Naive thymus-derived CD4-positive, alpha-beta T cell (primary cell): Measurements from ENCODE around the gene NPHP4. TPM values are rescaled to one million over a fixed set of nuclear protein-coding genes. Genes with fewer than 3 reads are reported as not detected.

ENCODE experiments used
- ATAC-seq: fragments of 150-1000 bp; cut with Tn5 transposase; 2 replicates; pipeline ENCODE4 v1.10.0; 2021; ENCODE audit warnings: mild to moderate bottlenecking, moderate library complexity
- CTCF ChIA-PET: fragments of 350-600 bp; sonication (Branson Sonifier 250); formaldehyde crosslinking; loops from one replicate; lab custom pipeline; 2021; ENCODE audit warnings: antibody characterized with exemption; lab: Charles Lee
- POLR2A ChIA-PET: fragments of 350-600 bp; sonication (Branson Sonifier 250); formaldehyde crosslinking; loops from one replicate; lab custom pipeline; 2021; ENCODE audit warnings: antibody characterized with exemption, inconsistent platforms; lab: Charles Lee
- DNase-seq, 9 donors: peaks; one replicate each; pipeline versions ENCODE4 v3.0.0 to v3.0.0-alpha.2; 2020 to 2022; ENCODE audit warnings: mixed read lengths in 1 of 9
- H3K27ac ChIP-seq: one replicate; pipeline ENCODE4 v1.7.0; 2013; ENCODE audit warnings: mild to moderate bottlenecking, low read depth, low read length, moderate library complexity
- H3K27me3 ChIP-seq, 2 donors: one replicate each; pipeline ENCODE4 v1.7.0; 2013; ENCODE audit warnings: low read length in 2 of 2, mild to moderate bottlenecking in 2 of 2, moderate library complexity in 2 of 2; ENCODE audit not compliant: control insufficient read depth in 2 of 2, insufficient read depth in 2 of 2
- H3K36me3 ChIP-seq, 3 experiments: 1 replicate in 2 of 3; 2 replicates in 1 of 3; pipeline ENCODE4 v1.7.0; 2013; ENCODE audit warnings: low read length in 3 of 3, mild to moderate bottlenecking in 3 of 3, moderate library complexity in 1 of 3; ENCODE audit not compliant: insufficient read depth in 3 of 3, control insufficient read depth in 2 of 3
- H3K4me1 ChIP-seq, 2 donors: one replicate each; pipeline ENCODE4 v1.7.0; 2013; ENCODE audit warnings: low read length in 2 of 2, mild to moderate bottlenecking in 2 of 2, moderate library complexity in 1 of 2; ENCODE audit not compliant: control insufficient read depth in 2 of 2, insufficient read depth in 2 of 2
- H3K4me3 ChIP-seq: 2 replicates; pipeline ENCODE4 v1.7.0; 2013; ENCODE audit warnings: mild to moderate bottlenecking, low read length
- H3K9me3 ChIP-seq, 3 experiments: 1 replicate in 2 of 3; 2 replicates in 1 of 3; pipeline ENCODE4 v1.7.0; 2013; ENCODE audit warnings: low read length in 3 of 3; ENCODE audit not compliant: control insufficient read depth in 2 of 3
- H3K27ac Mint-ChIP-seq, 9 donors: one replicate each; pipeline ENCODE4 v1.8.0; 2020 to 2022; ENCODE audit warnings: mixed read lengths in 9 of 9, mild to moderate bottlenecking in 8 of 9, moderate library complexity in 5 of 9, inconsistent platforms in 2 of 9
- H3K27me3 Mint-ChIP-seq, 5 donors: one replicate each; pipeline ENCODE4 v1.8.0; 2021 to 2022; ENCODE audit warnings: mixed read lengths in 5 of 5, mild to moderate bottlenecking in 1 of 5
- H3K36me3 Mint-ChIP-seq, 5 donors: one replicate each; pipeline ENCODE4 v1.8.0; 2020 to 2022; ENCODE audit warnings: mixed read lengths in 5 of 5, mild to moderate bottlenecking in 3 of 5, inconsistent platforms in 1 of 5
- H3K4me1 Mint-ChIP-seq, 7 donors: one replicate each; pipeline ENCODE4 v1.8.0; 2020 to 2022; ENCODE audit warnings: mixed read lengths in 7 of 7, mild to moderate bottlenecking in 3 of 7, inconsistent platforms in 1 of 7
- H3K4me3 Mint-ChIP-seq, 10 donors: one replicate each; pipeline ENCODE4 v1.8.0; 2020 to 2022; ENCODE audit warnings: mild to moderate bottlenecking in 10 of 10, mixed read lengths in 10 of 10, moderate library complexity in 6 of 10, inconsistent platforms in 2 of 10
- H3K9me3 Mint-ChIP-seq, 11 donors: one replicate each; pipeline ENCODE4 v1.8.0; 2020 to 2022; ENCODE audit warnings: mixed read lengths in 11 of 11, mild to moderate bottlenecking in 4 of 11, inconsistent platforms in 1 of 11, moderate library complexity in 1 of 11
- intact Hi-C, 2 donors: fragments of 100-400 bp; cut with micrococcal nuclease; formaldehyde crosslinking; loops; one replicate each; pipeline ENCODE4 v1.15.1; 2023
- polyA plus RNA-seq, 2 donors: library from polyadenylated mRNA; unstranded; fragments of 300-500 nt; fragmentation: Illumina TruSeq; gene quantifications; one replicate each; pipeline ENCODE4 v1.2.3, GENCODE V29; 2021
- total RNA-seq, 6 experiments: library from RNA in 5 of 6; stranded (reverse) in 5 of 6; gene quantifications; 1 replicate in 5 of 6; 2 replicates in 1 of 6; pipeline ENCODE4 v1.2.3 and lab custom pipeline; 2021 to 2026

NPHP4 gene
- total and polyA plus RNA-seq, 7 experiments from 2014 or later, result 0.40 to 20.6 (median 9.2) TPM

GRCh38 chr1:5978452-5978851, 13.8 kb downstream of the NPHP4 start:
- no peaks in the 10 kb centered on the region for H3K27me3 Mint-ChIP-seq

GRCh38 chr1:5977494-5978444, 14.5 kb downstream of the NPHP4 start:
- ChIA-PET POLR2A (no interaction called here), CTCF (no interaction called here)
- intact Hi-C loops, result loop anchor here in 1 of 2 donors (10.0 kb wide), 1 partner anchor 47 kb away; no protein-coding TSS in a partner anchor
- Mint-ChIP-seq H3K27ac (peak overlapping the region in 7 of 9 donors; percentile 15 to 91 (median 78)), H3K9me3 (peaks cover 0 to 4% (median 0%) of the 10 kb centered on the region in 11 donors), H3K36me3 (peaks cover 0 to 16% (median 4%) of the 10 kb centered on the region in 5 donors), H3K4me3 (peak overlapping the region in 4 of 10 donors; percentile 20 to 69 (median 50)), H3K27me3 (no peaks in the 10 kb centered on the region), H3K4me1 (peaks cover 0 to 40% (median 17%) of the 10 kb centered on the region in 7 donors)
- H3K36me3 ChIP-seq, result peaks cover 0 to 5% (median 0%) of the 10 kb centered on the region in 3 experiments
- peaks cover 0 to 5% of the 10 kb centered on the region in 2 donors for H3K4me1 ChIP-seq
- no peaks in the 10 kb centered on the region for H3K9me3 ChIP-seq
- no peaks in the 10 kb centered on the region for H3K27me3 ChIP-seq
- H3K27ac ChIP-seq, result no peak overlapping the region
- no peak for ATAC-seq
- H3K4me3 ChIP-seq, result no peak overlapping the region
- peak in 1 of 9 donors; percentile 3 for DNase-seq

More at GRCh38 chr1:5978452-5978851, 13.8 kb downstream of the NPHP4 start:
- H3K9me3 Mint-ChIP-seq, result peaks cover 0 to 4% (median 0%) of the 10 kb centered on the region in 11 donors
- ChIA-PET CTCF (no interaction called here), POLR2A (no interaction called here)
- DNase-seq, result no peak
- H3K36me3 Mint-ChIP-seq, result peaks cover 0 to 18% (median 4%) of the 10 kb centered on the region in 5 donors
- H3K4me1 Mint-ChIP-seq, result peaks cover 0 to 40% (median 17%) of the 10 kb centered on the region in 7 donors
- no peak overlapping the region for H3K4me3 Mint-ChIP-seq
- intact Hi-C loops, result loop anchor here in 1 of 2 donors (10.0 kb wide), 1 partner anchor 46 kb away; no protein-coding TSS in a partner anchor
- peaks cover 0 to 5% of the 10 kb centered on the region in 2 donors for H3K4me1 ChIP-seq
- no peak overlapping the region for H3K4me3 ChIP-seq
- no peaks in the 10 kb centered on the region for H3K9me3 ChIP-seq
- peaks cover 0 to 5% (median 0%) of the 10 kb centered on the region in 3 experiments for H3K36me3 ChIP-seq
- no peak overlapping the region for H3K27ac ChIP-seq
- H3K27ac Mint-ChIP-seq, result peak overlapping the region in 5 of 9 donors; percentile 22 to 67 (median 66)
- no peaks in the 10 kb centered on the region for H3K27me3 ChIP-seq
- no peak for ATAC-seq

GRCh38 chr1:5976726-5977493, 15.3 kb downstream of the NPHP4 start:
- Mint-ChIP-seq H3K36me3 (peaks cover 0 to 15% (median 4%) of the 10 kb centered on the region in 5 donors), H3K4me3 (peak overlapping the region in 1 of 10 donors; percentile 69), H3K27ac (peak overlapping the region in 7 of 9 donors; percentile 6 to 86 (median 66)), H3K4me1 (peaks cover 0 to 40% (median 17%) of the 10 kb centered on the region in 7 donors), H3K9me3 (peaks cover 0 to 4% (median 0%) of the 10 kb centered on the region in 11 donors), H3K27me3 (no peaks in the 10 kb centered on the region)
- ATAC-seq (no peak), DNase-seq (no peak)
- Histone ChIP-seq H3K4me1 (peaks cover 0 to 5% of the 10 kb centered on the region in 2 donors), H3K27me3 (no peaks in the 10 kb centered on the region), H3K36me3 (peaks cover 0 to 5% (median 0%) of the 10 kb centered on the region in 3 experiments), H3K4me3 (no peak overlapping the region), H3K9me3 (no peaks in the 10 kb centered on the region), H3K27ac (no peak overlapping the region)
- CTCF ChIA-PET, result no interaction called here
- POLR2A ChIA-PET, result no interaction called here
- intact Hi-C loops, result loop anchor here in 1 of 2 donors (10.0 kb wide), 1 partner anchor 48 kb away; no protein-coding TSS in a partner anchor

GRCh38 chr1:5976231-5976630, 16.0 kb downstream of the NPHP4 start:
- H3K27me3 ChIP-seq, result no peaks in the 10 kb centered on the region
- no peak overlapping the region for H3K27ac ChIP-seq
- Mint-ChIP-seq H3K27me3 (no peaks in the 10 kb centered on the region), H3K9me3 (peaks cover 0 to 4% (median 0%) of the 10 kb centered on the region in 11 donors), H3K4me1 (peaks cover 0 to 40% (median 17%) of the 10 kb centered on the region in 7 donors), H3K36me3 (peaks cover 0 to 14% (median 4%) of the 10 kb centered on the region in 5 donors), H3K4me3 (peak overlapping the region in 1 of 10 donors; percentile 20), H3K27ac (no peak overlapping the region)
- H3K4me3 ChIP-seq, result no peak overlapping the region
- no peak for ATAC-seq
- no peak for DNase-seq
- H3K9me3 ChIP-seq, result no peaks in the 10 kb centered on the region
- POLR2A ChIA-PET, result no interaction called here
- peaks cover 0 to 5% (median 0%) of the 10 kb centered on the region in 3 experiments for H3K36me3 ChIP-seq
- peaks cover 0 to 5% of the 10 kb centered on the region in 2 donors for H3K4me1 ChIP-seq
- CTCF ChIA-PET, result no interaction called here
- intact Hi-C loops, result loop anchor here in 1 of 2 donors (10.0 kb wide), 1 partner anchor 49 kb away; no protein-coding TSS in a partner anchor

GRCh38 chr1:5975133-5975880, 16.9 kb downstream of the NPHP4 start:
- peaks cover 0 to 20% (median 4%) of the 10 kb centered on the region in 5 donors for H3K36me3 Mint-ChIP-seq
- ATAC-seq (peak; percentile 86), DNase-seq (peak in 6 of 9 donors; percentile 27 to 44 (median 39))
- H3K4me3 Mint-ChIP-seq, result peak overlapping the region in 6 of 10 donors; percentile 18 to 73 (median 55)
- peaks cover 0 to 2% (median 0%) of the 10 kb centered on the region in 11 donors for H3K9me3 Mint-ChIP-seq
- peak overlapping the region in 4 of 9 donors; percentile 33 to 83 (median 46) for H3K27ac Mint-ChIP-seq
- H3K36me3 ChIP-seq, result peaks cover 0 to 5% (median 0%) of the 10 kb centered on the region in 3 experiments
- no peak overlapping the region for H3K27ac ChIP-seq
- H3K4me3 ChIP-seq, result no peak overlapping the region
- H3K9me3 ChIP-seq, result no peaks in the 10 kb centered on the region
- intact Hi-C loops, result loop anchor here (1.0 to 10.0 kb wide), 2 partner anchors 49 to 465 kb away; no protein-coding TSS in a partner anchor
- H3K27me3 ChIP-seq, result no peaks in the 10 kb centered on the region
- H3K27me3 Mint-ChIP-seq, result no peaks in the 10 kb centered on the region
- CTCF ChIA-PET, result no interaction called here
- POLR2A ChIA-PET, result no interaction called here
- H3K4me1 Mint-ChIP-seq, result peaks cover 0 to 38% (median 16%) of the 10 kb centered on the region in 7 donors
- H3K4me1 ChIP-seq, result peaks cover 0 to 5% of the 10 kb centered on the region in 2 donors
